GM10248 (cell line): ENCODE data around the gene TBC1D22B.

Source experiments
- CTCF ChIA-PET: fragments of 300-600 bp; sonication (Branson Sonifier 250); formaldehyde crosslinking; extraction: SDS; loops from one replicate; lab custom pipeline; 2021; ENCODE audit warnings: antibody characterized with exemption; lab: Yijun Ruan, JAX
- POLR2A ChIA-PET: fragments of 350-650 bp; sonication (Branson Sonifier 250); formaldehyde crosslinking; extraction: SDS; loops from one replicate; lab custom pipeline; 2020; ENCODE audit warnings: antibody characterized with exemption; lab: Yijun Ruan, JAX
- DNase-seq: peaks from one replicate; pipeline ENCODE4 v3.0.0; 2012; ENCODE audit errors: extremely low spot score
- CTCF ChIP-seq: IDR thresholded peaks from 2 replicates; pipeline ENCODE4 v1.5.1; 2012; ENCODE audit warnings: mild to moderate bottlenecking, low read depth; ENCODE audit errors: extremely low read depth, missing control alignments, control extremely low read depth

The TBC1D22B gene

GRCh38 chr6:37212268-37212667 is 45.3 kb upstream of the TBC1D22B start:
- TF ChIP-seq CTCF: no peak
- CTCF ChIA-PET: interaction anchor here (1.0 to 25.6 kb wide), 9 partner anchors 10 to 186 kb away, joined by 3 to 774 read pairs (median 36); partner anchors contain the start of gene PIM1
- POLR2A ChIA-PET: no interaction called here
- DNase-seq: no peak

- ChIA-PET CTCF (interaction anchor here (6.4 to 8.2 kb wide), 2 partner anchors 8 to 200 kb away, joined by 42 to 75 read pairs; no protein-coding TSS in a partner anchor), POLR2A (no interaction called here)
- TF ChIP-seq CTCF: no peak
- DNase-seq: no peak
Measured at GRCh38 chr6:37218061-37218460, 39.5 kb upstream of the TBC1D22B start.

- ChIA-PET CTCF (interaction anchor here (6.4 to 8.2 kb wide), 2 partner anchors 8 to 200 kb away, joined by 42 to 75 read pairs; no protein-coding TSS in a partner anchor), POLR2A (no interaction called here)
- no peak for TF ChIP-seq CTCF
Measured at GRCh38 chr6:37218511-37218910, 39.1 kb upstream of the TBC1D22B start.

GRCh38 chr6:37221585-37222124 is 35.9 kb upstream of the TBC1D22B start:
- POLR2A ChIA-PET: interaction anchor here (1.1 kb wide), 1 partner anchor 235 kb away, joined by 3 read pairs; the partner anchor contains the start of gene MTCH1

More at GRCh38 chr6:37218511-37218910, 39.1 kb upstream of the TBC1D22B start:
- DNase-seq: no peak

GRCh38 chr6:37222125-37222967 is 35.2 kb upstream of the TBC1D22B start:
- no peak for TF ChIP-seq CTCF
- CTCF ChIA-PET: interaction anchor here (1.0 to 8.2 kb wide), 5 partner anchors 12 to 204 kb away, joined by 3 to 75 read pairs (median 4); no protein-coding TSS in a partner anchor
- POLR2A ChIA-PET: interaction anchor here (1.1 kb wide), 1 partner anchor 236 kb away, joined by 3 read pairs; the partner anchor contains the start of gene MTCH1
- DNase-seq: peak; percentile 89

More at GRCh38 chr6:37221585-37222124, 35.9 kb upstream of the TBC1D22B start:
- CTCF ChIA-PET: interaction anchor here (1.0 to 8.2 kb wide), 4 partner anchors 12 to 203 kb away, joined by 3 to 75 read pairs (median 23); no protein-coding TSS in a partner anchor
- no peak for DNase-seq
- TF ChIP-seq CTCF: no peak

- POLR2A ChIA-PET: no interaction called here
- no peak for TF ChIP-seq CTCF
- CTCF ChIA-PET: interaction anchor here (1.3 to 8.2 kb wide), 4 partner anchors 13 to 205 kb away, joined by 3 to 75 read pairs (median 23); no protein-coding TSS in a partner anchor
- DNase-seq: no peak
Measured at GRCh38 chr6:37222992-37223391, 34.6 kb upstream of the TBC1D22B start.
